Keratinocyte (primary cell): ENCODE data around the gene MED27.

ENCODE experiments used
- EZH2 ChIP-seq: IDR thresholded peaks from one replicate; pipeline ENCODE4 v1.6.1; 2012; ENCODE audit warnings: inconsistent platforms, mild to moderate bottlenecking, low read length, moderate library complexity
- TF ChIP-seq, protein P1 (sequence below), 3 experiments: IDR thresholded peaks in 1 of 3; conservative IDR thresholded peaks in 1 of 3; optimal IDR thresholded peaks in 1 of 3; 2 replicates in 2 of 3; 3 replicates in 1 of 3; pipeline versions ENCODE3 to v1.5.1; 2011; ENCODE audit warnings: low read length in 3 of 3, mild to moderate bottlenecking in 3 of 3, moderate library complexity in 2 of 3, control low read depth in 1 of 3, inconsistent platforms in 1 of 3; ENCODE audit not compliant: insufficient read depth in 2 of 3; ENCODE audit errors: extremely low read depth in 1 of 3

DNA sequence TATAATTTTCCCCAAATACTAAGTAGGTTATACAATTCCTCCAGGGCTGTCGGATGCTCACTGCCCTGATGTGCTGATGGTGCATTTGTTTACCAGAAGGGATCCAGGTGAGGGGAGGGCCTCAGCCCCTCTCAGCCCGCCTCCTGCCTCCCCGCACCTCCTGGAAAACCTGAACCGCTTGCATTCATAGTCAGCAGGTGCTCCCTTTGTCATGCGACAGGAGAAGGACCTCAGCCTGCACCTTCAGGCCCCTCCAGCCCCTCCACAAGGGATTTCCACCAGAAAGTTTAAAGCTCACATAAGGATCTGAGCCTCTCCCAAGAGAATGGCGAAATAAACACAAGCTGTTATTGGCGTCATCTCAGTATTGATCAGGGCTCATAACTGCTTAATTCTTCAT lies 45.7 kb upstream of the MED27 start:
- no peak for TF ChIP-seq EZH2
- TF ChIP-seq, protein P1, sequence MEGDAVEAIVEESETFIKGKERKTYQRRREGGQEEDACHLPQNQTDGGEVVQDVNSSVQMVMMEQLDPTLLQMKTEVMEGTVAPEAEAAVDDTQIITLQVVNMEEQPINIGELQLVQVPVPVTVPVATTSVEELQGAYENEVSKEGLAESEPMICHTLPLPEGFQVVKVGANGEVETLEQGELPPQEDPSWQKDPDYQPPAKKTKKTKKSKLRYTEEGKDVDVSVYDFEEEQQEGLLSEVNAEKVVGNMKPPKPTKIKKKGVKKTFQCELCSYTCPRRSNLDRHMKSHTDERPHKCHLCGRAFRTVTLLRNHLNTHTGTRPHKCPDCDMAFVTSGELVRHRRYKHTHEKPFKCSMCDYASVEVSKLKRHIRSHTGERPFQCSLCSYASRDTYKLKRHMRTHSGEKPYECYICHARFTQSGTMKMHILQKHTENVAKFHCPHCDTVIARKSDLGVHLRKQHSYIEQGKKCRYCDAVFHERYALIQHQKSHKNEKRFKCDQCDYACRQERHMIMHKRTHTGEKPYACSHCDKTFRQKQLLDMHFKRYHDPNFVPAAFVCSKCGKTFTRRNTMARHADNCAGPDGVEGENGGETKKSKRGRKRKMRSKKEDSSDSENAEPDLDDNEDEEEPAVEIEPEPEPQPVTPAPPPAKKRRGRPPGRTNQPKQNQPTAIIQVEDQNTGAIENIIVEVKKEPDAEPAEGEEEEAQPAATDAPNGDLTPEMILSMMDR (optimal IDR thresholded peaks at IDR 0.05 in 1 of 3, IDR thresholded peaks at IDR 0.05 in 1 of 3, conservative IDR thresholded peaks at IDR 0.05 in 1 of 3; ENCODE audit: extremely low read depth in 1 of 3, insufficient read depth in 2 of 3, low read length in 3 of 3) = no peak
